K562 (cell line): ENCODE measurements around the gene AMPD3. TPM values are rescaled to one million over a fixed set of nuclear protein-coding genes. Genes with fewer than 3 reads are reported as not detected.

Source experiments
- ATAC-seq: fragments of 200-7000 bp; cut with Tn5 transposase; 3 replicates; pipeline ENCODE4 v1.9.1; 2020; ENCODE audit warnings: moderate library complexity
- BruUV-seq: library from RNA; stranded (reverse); fragments of 400-500 nt; replicated peaks from 2 replicates; lab custom pipeline; 2021; lab: Mats Ljungman, UMichigan
- CTCF ChIA-PET: fragments of 300-600 bp; formaldehyde crosslinking; extraction: SDS; loops from one replicate; lab custom pipeline; 2021; ENCODE audit warnings: low intra/inter-chr PET ratio; lab: Yijun Ruan, JAX
- POLR2A ChIA-PET: fragments of 300-600, 350-650 bp; sonication (Branson Sonifier 250); formaldehyde crosslinking; extraction: SDS; loops from one replicate; lab custom pipeline; 2021; ENCODE audit warnings: antibody characterized with exemption, inconsistent platforms; lab: Yijun Ruan, JAX
- DNase-seq, 4 experiments: peaks; one replicate each; pipeline versions ENCODE4 v3.0.0 to v3.0.0-alpha.2; 2011 to 2018; ENCODE audit warnings: low spot score in 3 of 4, mixed read lengths in 3 of 4; ENCODE audit errors: extremely low read depth in 1 of 4
- FAIRE-seq: peaks from 2 replicates; lab custom pipeline; 2011; peaks lifted over from hg19 to GRCh38; lab: Jason Lieb, UNC
- H2AFZ ChIP-seq: 2 replicates; pipeline ENCODE4 v1.6.0; 2011; ENCODE audit warnings: low read depth, low read length, control low read depth, inconsistent platforms
- H3K27ac ChIP-seq: fragments of 200-600 bp; 3 replicates; pipeline ENCODE4 v1.8.0; 2011; ENCODE audit warnings: low read depth, mild to moderate bottlenecking, control low read depth, inconsistent platforms, low read length, moderate library complexity, mixed read lengths; ENCODE audit errors: extremely low read depth
- H3K27me3 ChIP-seq, 2 experiments: fragments of 300-600 bp in 1 of 2; 2 replicates in 1 of 2; 3 replicates in 1 of 2; pipeline versions ENCODE4 v1.6.0 to v1.8.0; 2011; ENCODE audit warnings: inconsistent platforms in 2 of 2, low read length in 2 of 2, mild to moderate bottlenecking in 1 of 2, mixed read lengths in 1 of 2, moderate library complexity in 1 of 2; ENCODE audit not compliant: control insufficient read depth in 2 of 2, insufficient read depth in 2 of 2
- H3K36me3 ChIP-seq: fragments of 300-600 bp; 3 replicates; pipeline ENCODE4 v1.8.0; 2011; ENCODE audit warnings: mild to moderate bottlenecking, low read length, inconsistent platforms; ENCODE audit not compliant: control insufficient read depth, insufficient read depth
- H3K4me1 ChIP-seq, 2 experiments: fragments of 200-600 bp in 1 of 2; replicated peaks in 1 of 2; 2 replicates in 1 of 2; 3 replicates in 1 of 2; pipeline versions ENCODE4 v1.5.1 to v1.8.0; 2011; ENCODE audit warnings: inconsistent platforms in 2 of 2, low read length in 2 of 2, mild to moderate bottlenecking in 1 of 2, mixed read lengths in 1 of 2, moderate library complexity in 1 of 2; ENCODE audit not compliant: control insufficient read depth in 2 of 2, insufficient read depth in 2 of 2
- H3K4me2 ChIP-seq: 2 replicates; pipeline ENCODE4 v1.6.1; 2011; ENCODE audit warnings: low read length, control low read depth, inconsistent platforms, mixed read lengths; ENCODE audit not compliant: insufficient read depth
- H3K4me3 ChIP-seq: fragments of 200-600 bp; sonication (generic), shearing (Covaris generic); 2 replicates; pipeline ENCODE4 v1.5.1; 2016; ENCODE audit warnings: control low read depth, inconsistent platforms
- H3K79me2 ChIP-seq: fragments of 200-600 bp; 3 replicates; pipeline ENCODE4 v1.8.0; 2011; ENCODE audit warnings: low read length, inconsistent platforms; ENCODE audit not compliant: control insufficient read depth, insufficient read depth
- H3K9ac ChIP-seq, 2 experiments: 2 replicates each; pipeline versions ENCODE4 v1.6.0 to v1.6.1; 2011; ENCODE audit warnings: low read depth in 2 of 2, low read length in 2 of 2, control low read depth in 1 of 2, inconsistent platforms in 1 of 2, mild to moderate bottlenecking in 1 of 2, mixed read lengths in 1 of 2; ENCODE audit not compliant: insufficient read depth in 1 of 2
- H3K9me1 ChIP-seq: one replicate; pipeline ENCODE4 v1.6.0; 2011; ENCODE audit warnings: inconsistent platforms, mild to moderate bottlenecking, low read length, moderate library complexity; ENCODE audit not compliant: control insufficient read depth, insufficient read depth
- H3K9me3 ChIP-seq: replicated peaks from 2 replicates; pipeline ENCODE4 v1.5.1; 2011; ENCODE audit warnings: low read depth, low read length, inconsistent platforms; ENCODE audit not compliant: control insufficient read depth, insufficient read depth
- H4K20me1 ChIP-seq: replicated peaks from 2 replicates; pipeline ENCODE4 v1.6.1; 2011; ENCODE audit warnings: low read length, inconsistent platforms, mixed read lengths; ENCODE audit not compliant: control insufficient read depth, insufficient read depth
- CC2D1A ChIP-seq: fragments of 450-650 bp; IDR thresholded peaks from 2 replicates; pipeline ENCODE4 v1.6.1; 2017; ENCODE audit warnings: mild to moderate bottlenecking
- CGGBP1 ChIP-seq: fragments of 250-450 bp; sonication (Bioruptor Pico); IDR thresholded peaks from 2 replicates; pipeline ENCODE4 v1.9.0; 2021; ENCODE audit warnings: mild to moderate bottlenecking
- CTCFL ChIP-seq: IDR thresholded peaks from 2 replicates; pipeline ENCODE4 v1.6.1; 2011; ENCODE audit warnings: borderline replicate concordance, low read depth, mild to moderate bottlenecking, moderate library complexity, low read length; ENCODE audit not compliant: insufficient read depth, poor library complexity, severe bottlenecking
- FOXO4 ChIP-seq: fragments of 450-650 bp; formaldehyde crosslinking; IDR thresholded peaks from 2 replicates; pipeline ENCODE4 v1.4.0; 2020; ENCODE audit warnings: mild to moderate bottlenecking, moderate library complexity
- GATAD2A ChIP-seq: fragments of 450-650 bp; IDR thresholded peaks from 2 replicates; pipeline ENCODE4 v1.6.1; 2017
- MITF ChIP-seq: IDR thresholded peaks from 2 replicates; pipeline ENCODE4 v1.6.1; 2014; ENCODE audit warnings: antibody characterized with exemption
- NUFIP1 ChIP-seq: fragments of 450-650 bp; IDR thresholded peaks from 2 replicates; pipeline ENCODE4 v1.6.1; 2018; ENCODE audit not compliant: partially characterized antibody
- POLR3G ChIP-seq: IDR thresholded peaks from 2 replicates; pipeline ENCODE4 v1.6.1; 2011; ENCODE audit not compliant: insufficient read length, insufficient replicate concordance; ENCODE audit errors: extremely low read depth
- RCOR1 ChIP-seq, 2 experiments: IDR thresholded peaks; 2 replicates each; pipeline ENCODE4 v1.6.1; 2012; ENCODE audit warnings: low read depth in 2 of 2, low read length in 2 of 2, borderline replicate concordance in 1 of 2, improper control_type of control experiment in 1 of 2
- SMARCA5 ChIP-seq: fragments of 450-650 bp; IDR thresholded peaks from 2 replicates; pipeline ENCODE4 v1.6.1; 2016
- SUPT5H ChIP-seq: fragments of 450-650 bp; IDR thresholded peaks from 2 replicates; pipeline ENCODE4 v1.6.1; 2016
- TOE1 ChIP-seq, 2 experiments: fragments of 450-650 bp in 1 of 2; sonication (generic) in 1 of 2; formaldehyde crosslinking in 1 of 2; IDR thresholded peaks; 2 replicates each; pipeline versions ENCODE4 v1.7.1 to v1.8.0; 2016 to 2022; ENCODE audit warnings: borderline replicate concordance in 2 of 2, mild to moderate bottlenecking in 2 of 2, antibody characterized with exemption in 1 of 2, inconsistent platforms in 1 of 2, low read depth in 1 of 2, missing genetic modification reagents in 1 of 2, moderate library complexity in 1 of 2
- ZBTB12 ChIP-seq: fragments of 250-450 bp; sonication (Bioruptor Pico); IDR thresholded peaks from 2 replicates; pipeline ENCODE4 v1.4.0; 2020
- ZNF764 ChIP-seq: fragments of 250-450 bp; sonication (Bioruptor Pico); IDR thresholded peaks from 2 replicates; pipeline ENCODE4 v1.4.0; 2020; ENCODE audit warnings: low read depth, mild to moderate bottlenecking, moderate library complexity
- WGBS: fragments of 100-300 bp; shearing (Covaris generic); methylation state at CpG from one replicate; pipeline ENCODE4 v1.1.6; 2016; ENCODE audit warnings: low coverage, mixed read lengths; ENCODE audit not compliant: insufficient coverage; ENCODE audit errors: missing lambda C conversion rate; 5-methylcytosine and 5-hydroxymethylcytosine counted together
- in situ Hi-C: fragments of 300-500 bp; cut with MboI; formaldehyde crosslinking; loops from 4 replicates; pipeline ENCODE4 v1.15.0; 2018; ENCODE audit warnings: inconsistent platforms, mixed read lengths
- intact Hi-C: fragments of 100-400 bp; cut with micrococcal nuclease; formaldehyde crosslinking; loops from 2 replicates; pipeline ENCODE4 v1.14.2; 2022
- polyA plus RNA-seq, 8 experiments: library from polyadenylated mRNA; depleted of rRNA in 4 of 8; stranded (reverse) in 5 of 8; unstranded in 3 of 8; fragments of >200 nt; fragmentation: Nextera tagmentation in 2 of 8; fragmentation: Illumina TruSeq in 1 of 8; extraction: Ambion mirVana in 2 of 8; extraction: Trizol in 1 of 8; gene quantifications; 2 replicates each; pipeline versions ENCODE4 v1.2.1 to v1.2.3, GENCODE V29; 2011 to 2014; ENCODE audit warnings: inconsistent platforms in 1 of 8, missing spikeins in 1 of 8
- total RNA-seq, 7 experiments: library from RNA; depleted of rRNA in 6 of 7; stranded (reverse); fragments of >200 nt in 6 of 7; fragmentation: Illumina TruSeq in 2 of 7; extraction: Trizol in 2 of 7; gene quantifications; 2 replicates each; pipeline versions ENCODE4 v1.2.1 to v1.2.3, GENCODE V29; 2011 to 2021; ENCODE audit warnings: low replicate concordance in 1 of 7
- TF ChIP-seq, protein P1 (sequence below): fragments of 450-650 bp; formaldehyde crosslinking; IDR thresholded peaks from 2 replicates; pipeline ENCODE4 v1.4.0; 2020; ENCODE audit warnings: mild to moderate bottlenecking, moderate library complexity

The AMPD3 gene
- total and polyA plus RNA-seq, 9 of the 15 experiments (the other 6 are each of a cell fraction or from before 2014, with no cell fraction given), result 4.4 to 23.6 (median 11.2) TPM

DNA sequence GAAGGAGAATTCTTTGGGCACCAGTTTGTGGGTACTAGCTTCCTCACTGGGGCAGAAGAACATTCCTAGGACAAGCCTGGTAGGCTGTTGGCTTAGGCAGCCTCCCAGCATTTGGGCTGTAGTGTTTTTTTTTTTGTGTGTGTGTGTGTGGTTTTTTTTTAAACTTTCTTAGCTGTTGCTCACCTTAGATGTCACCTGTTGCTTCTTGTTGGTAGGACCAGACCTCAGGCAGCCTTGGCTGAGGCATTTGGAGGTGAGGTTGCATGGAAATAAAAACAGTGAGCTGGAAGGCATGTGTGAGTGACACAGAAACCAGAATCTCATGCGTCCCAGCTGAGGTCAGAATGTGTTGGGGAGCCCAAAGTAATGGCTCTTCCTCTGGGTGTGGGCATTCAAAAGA, 21.3 kb downstream of the AMPD3 start:
- H3K4me2 ChIP-seq, result no peak overlapping the region
- TF ChIP-seq MITF (no peak), CTCFL (no peak), TOE1 (IDR thresholded peaks at IDR 0.05; ENCODE audit: borderline replicate concordance) (no peak), TOE1 (CRISPR knock-in tag; IDR thresholded peaks at IDR 0.05; ENCODE audit: borderline replicate concordance, low read depth) (no peak), POLR3G (no peak), NUFIP1 (no peak), ZNF764 (CRISPR knock-in tag) (no peak), SMARCA5 (no peak), GATAD2A (no peak), SUPT5H (no peak), RCOR1 (IDR thresholded peaks at IDR 0.05; ENCODE audit: borderline replicate concordance in 1 of 2, low read depth in 2 of 2, low read length in 2 of 2) (no peak), FOXO4 (CRISPR knock-in tag) (no peak), CC2D1A (no peak), CGGBP1 (CRISPR knock-in tag) (no peak), ZBTB12 (CRISPR knock-in tag) (no peak)
- TF ChIP-seq, protein P1, sequence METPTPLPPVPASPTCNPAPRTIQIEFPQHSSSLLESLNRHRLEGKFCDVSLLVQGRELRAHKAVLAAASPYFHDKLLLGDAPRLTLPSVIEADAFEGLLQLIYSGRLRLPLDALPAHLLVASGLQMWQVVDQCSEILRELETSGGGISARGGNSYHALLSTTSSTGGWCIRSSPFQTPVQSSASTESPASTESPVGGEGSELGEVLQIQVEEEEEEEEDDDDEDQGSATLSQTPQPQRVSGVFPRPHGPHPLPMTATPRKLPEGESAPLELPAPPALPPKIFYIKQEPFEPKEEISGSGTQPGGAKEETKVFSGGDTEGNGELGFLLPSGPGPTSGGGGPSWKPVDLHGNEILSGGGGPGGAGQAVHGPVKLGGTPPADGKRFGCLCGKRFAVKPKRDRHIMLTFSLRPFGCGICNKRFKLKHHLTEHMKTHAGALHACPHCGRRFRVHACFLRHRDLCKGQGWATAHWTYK (CRISPR knock-in tag), result no peak

More for the DNA sequence above, 21.3 kb downstream of the AMPD3 start:
- H2AFZ ChIP-seq, result no peak overlapping the region
- no peaks in the 10 kb centered on the region for H3K9me3 ChIP-seq
- peaks cover 0 to 5% of the 10 kb centered on the region in 2 experiments; a peak in 2 of 5 replicates for H3K4me1 ChIP-seq
- DNase-seq (no peak), FAIRE-seq (no peak), ATAC-seq (no peak)
- H3K9ac ChIP-seq, result no peak overlapping the region
- peaks cover 7% of the 10 kb centered on the region; the same call in 1 of the 2 replicates for H4K20me1 ChIP-seq
- H3K4me3 ChIP-seq, result no peak overlapping the region
- no peaks in the 10 kb centered on the region for H3K27me3 ChIP-seq
- BruUV-seq, result no TSS peak
- H3K79me2 ChIP-seq, result peaks cover 4% of the 10 kb centered on the region; the same call in 2 of the 3 replicates
- H3K36me3 ChIP-seq, result peaks cover 71% of the 10 kb centered on the region; the same call in 2 of the 3 replicates
- CTCF ChIA-PET, result interaction anchor here (0.7 kb wide), 1 partner anchor 36 kb away, joined by 3 read pairs; no protein-coding TSS in a partner anchor
- WGBS, result 58% methylated on average over 1 of the region's 1 CpG
- in situ Hi-C loops (no loop called here), intact Hi-C loops (no loop called here)
- H3K9me1 ChIP-seq, result peaks cover 8% of the 10 kb centered on the region
- H3K27ac ChIP-seq, result no peak overlapping the region
- POLR2A ChIA-PET, result interaction anchor here (0.9 kb wide), 1 partner anchor 13 kb away, joined by 3 read pairs; no protein-coding TSS in a partner anchor
